ENCODE data around the gene ATP6V0A4.
"Not testable (repeated sequence)": the region's sequence is repeated elsewhere in the genome, so short reads cannot be mapped to it uniquely, and the experiment has no call there.

The ATP6V0A4 gene

GRCh38 chr7:138801256-138801655 lies 3.3 kb upstream of the ATP6V0A4 start:
- DNase-seq = no peak

- no peak for DNase-seq
These were observed 1.5 kb upstream of the ATP6V0A4 start for GRCh38 chr7:138799336-138800000.

GRCh38 chr7:138798836-138799235 lies 840 bp upstream of the ATP6V0A4 start:
- DNase-seq = no peak

GRCh38 chr7:138797046-138797445 lies 950 bp downstream of the ATP6V0A4 start:
- DNase-seq = not testable (repeated sequence)

- no peak for DNase-seq
These were observed 1.9 kb downstream of the ATP6V0A4 start for GRCh38 chr7:138796038-138796615.

- DNase-seq = no peak
These were observed 12.2 kb downstream of the ATP6V0A4 start for GRCh38 chr7:138785587-138786437.

- no peak for DNase-seq
These were observed 13.3 kb downstream of the ATP6V0A4 start for GRCh38 chr7:138784692-138785091.

DNA sequence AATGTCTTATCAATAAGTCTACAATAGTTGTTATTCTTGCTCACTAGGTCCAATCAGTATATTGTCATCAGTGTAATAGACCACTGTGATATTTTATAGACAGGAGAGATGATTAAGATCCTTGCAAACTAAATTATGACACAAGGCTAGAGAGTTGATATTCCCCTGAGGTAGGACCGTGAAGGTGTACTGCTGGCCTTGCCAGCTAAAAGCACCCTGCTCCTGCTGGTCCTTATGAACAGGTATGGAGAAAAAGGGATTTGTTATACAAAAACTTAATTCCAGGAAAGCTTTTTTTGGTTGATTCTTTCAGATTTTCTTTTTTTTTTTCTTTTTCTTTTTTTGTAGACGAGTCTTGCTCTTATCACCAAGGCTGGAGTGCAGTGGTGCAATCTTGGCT lies 17.0 kb downstream of the ATP6V0A4 start:
- DNase-seq = no peak

DNA sequence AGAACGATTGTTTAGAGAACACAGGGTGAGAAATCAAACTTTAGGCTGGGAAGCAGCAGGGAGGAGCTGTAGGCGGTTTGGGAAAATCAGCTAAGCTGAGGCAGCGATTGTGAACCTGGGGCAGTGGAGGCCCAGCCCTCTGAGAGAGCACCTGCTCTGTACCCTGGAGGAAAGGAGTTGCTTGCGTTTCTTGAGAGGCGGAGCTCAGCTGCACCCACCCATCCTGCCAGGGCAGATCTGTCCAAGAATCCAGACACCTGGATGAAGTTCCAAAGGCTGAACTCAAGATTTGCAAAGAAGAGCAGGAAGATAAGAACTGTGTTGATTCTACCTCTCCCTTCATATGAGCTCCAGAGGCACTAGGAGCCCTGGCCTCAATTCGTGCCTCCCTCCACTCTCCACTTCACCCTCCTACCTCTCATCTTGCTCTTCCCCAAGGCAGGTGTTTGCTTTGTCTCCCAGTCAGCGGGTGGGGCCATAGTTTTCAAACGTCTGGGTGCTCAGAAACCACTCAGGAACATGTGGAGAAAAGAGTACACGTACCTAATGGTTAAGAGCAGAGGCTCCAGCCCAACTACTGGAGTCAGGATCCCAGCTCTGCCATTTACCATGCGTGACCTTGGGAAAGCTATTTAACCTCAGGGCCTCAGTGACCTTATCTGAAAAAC lies 21.7 kb downstream of the ATP6V0A4 start:
- DNase-seq = no peak

GRCh38 chr7:138773817-138774216 lies 24.2 kb downstream of the ATP6V0A4 start:
- no peak for DNase-seq

GRCh38 chr7:138773176-138773575 lies 24.8 kb downstream of the ATP6V0A4 start:
- no peak for DNase-seq

GRCh38 chr7:138770904-138771303 lies 27.1 kb downstream of the ATP6V0A4 start:
- no peak for DNase-seq

DNA sequence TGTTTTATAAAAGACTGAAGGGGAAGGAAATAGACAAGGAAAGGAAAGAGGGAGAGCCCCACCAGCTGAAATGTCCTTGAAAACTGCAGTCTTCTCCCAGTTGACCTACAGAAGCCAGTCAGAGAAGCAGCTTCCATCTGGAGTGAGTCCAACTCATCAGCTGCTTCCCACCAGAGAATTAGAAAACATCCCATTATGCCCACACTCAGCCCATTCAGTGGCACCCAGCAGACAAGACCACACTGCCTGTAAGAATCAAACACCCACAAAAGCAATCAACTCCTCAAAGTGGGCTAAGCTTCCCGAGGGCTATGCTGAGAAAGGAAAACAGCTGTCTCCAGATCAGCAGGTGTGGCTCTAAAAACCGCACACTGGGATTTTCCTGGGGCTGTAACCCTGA lies 29.8 kb downstream of the ATP6V0A4 start:
- no peak for DNase-seq

DNA sequence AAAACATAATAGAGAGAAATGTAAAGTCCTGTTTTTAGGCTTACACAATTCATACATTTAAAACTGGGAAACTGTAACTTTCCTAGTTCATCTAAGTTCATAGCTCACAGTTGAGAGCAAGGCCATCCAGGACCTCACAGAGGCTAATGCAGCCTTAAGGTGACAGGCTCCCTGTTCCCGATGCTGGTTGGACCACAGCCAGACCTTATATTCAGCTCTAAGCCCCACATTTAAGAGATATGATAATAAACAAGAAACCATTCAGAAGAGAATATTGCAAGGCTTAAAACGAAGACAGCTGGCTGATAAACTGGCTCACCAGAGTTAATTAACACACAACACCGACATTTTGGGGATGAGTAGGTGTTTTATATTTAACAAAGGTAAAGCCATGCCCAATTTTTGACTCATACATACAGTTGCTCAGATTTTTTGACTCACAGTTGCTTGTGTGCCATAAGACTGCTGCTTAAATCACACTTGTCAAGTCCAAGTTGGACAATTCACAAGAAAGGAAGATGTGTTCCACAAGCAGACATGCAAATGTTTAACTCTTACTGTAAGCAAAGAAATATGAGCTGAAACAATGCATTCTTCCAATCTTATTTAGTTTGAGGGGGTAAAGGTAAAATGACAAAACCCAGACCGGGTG lies 41.3 kb downstream of the ATP6V0A4 start:
- peak; percentile 16 for DNase-seq

- DNase-seq = no peak
These were observed 42.0 kb downstream of the ATP6V0A4 start for GRCh38 chr7:138755842-138756590.

- no peak for DNase-seq
These were observed 42.7 kb downstream of the ATP6V0A4 start for GRCh38 chr7:138755331-138755747.

GRCh38 chr7:138753610-138754009 lies 44.4 kb downstream of the ATP6V0A4 start:
- no peak for DNase-seq

DNA sequence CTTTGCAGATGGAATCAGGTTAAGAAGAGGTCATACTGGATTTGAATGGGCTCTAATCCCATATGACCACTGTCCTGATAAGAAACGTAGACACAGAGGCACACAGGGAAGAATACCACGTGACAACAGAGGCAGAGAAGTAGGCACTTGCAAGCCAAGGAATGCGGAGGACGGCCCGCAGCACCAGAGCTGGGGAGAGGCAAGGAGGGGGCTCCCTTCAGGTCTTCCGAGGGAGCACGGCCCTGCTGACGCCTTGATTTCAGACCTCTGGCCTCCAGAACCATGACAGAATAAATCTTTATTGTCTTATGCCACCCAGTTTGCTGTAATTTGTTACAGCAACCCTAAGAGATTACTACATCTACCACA lies 44.9 kb downstream of the ATP6V0A4 start:
- DNase-seq = no peak

GRCh38 chr7:138752518-138753149 lies 45.4 kb downstream of the ATP6V0A4 start:
- peak; percentile 95 for DNase-seq

- no peak for DNase-seq
These were observed 47.0 kb downstream of the ATP6V0A4 start for GRCh38 chr7:138750901-138751464.

GRCh38 chr7:138750473-138750872 lies 47.5 kb downstream of the ATP6V0A4 start:
- DNase-seq = no peak

All from activated CD4-positive, alpha-beta T cell treated with anti-CD3 and anti-CD28 coated beads, Interleukin-2, Interleukin-6, amounts not matched to agents 100 ng/mL and 50 ng/mL, durations not matched to agents 16 hours and 8 hours (primary cell).